Inflammatory macrophage treated with lipopolysaccharide for 1 hour (primary cell): ENCODE data around the gene UBE2R2.
"Not testable (repeated sequence)": the region's sequence is repeated elsewhere in the genome, so short reads cannot be mapped to it uniquely, and the experiment has no call there.

Experiments used
- DNase-seq, 2 donors: peaks; one replicate each; pipeline ENCODE4 v3.0.0-alpha.2; 2020 to 2022

The UBE2R2 gene

DNA sequence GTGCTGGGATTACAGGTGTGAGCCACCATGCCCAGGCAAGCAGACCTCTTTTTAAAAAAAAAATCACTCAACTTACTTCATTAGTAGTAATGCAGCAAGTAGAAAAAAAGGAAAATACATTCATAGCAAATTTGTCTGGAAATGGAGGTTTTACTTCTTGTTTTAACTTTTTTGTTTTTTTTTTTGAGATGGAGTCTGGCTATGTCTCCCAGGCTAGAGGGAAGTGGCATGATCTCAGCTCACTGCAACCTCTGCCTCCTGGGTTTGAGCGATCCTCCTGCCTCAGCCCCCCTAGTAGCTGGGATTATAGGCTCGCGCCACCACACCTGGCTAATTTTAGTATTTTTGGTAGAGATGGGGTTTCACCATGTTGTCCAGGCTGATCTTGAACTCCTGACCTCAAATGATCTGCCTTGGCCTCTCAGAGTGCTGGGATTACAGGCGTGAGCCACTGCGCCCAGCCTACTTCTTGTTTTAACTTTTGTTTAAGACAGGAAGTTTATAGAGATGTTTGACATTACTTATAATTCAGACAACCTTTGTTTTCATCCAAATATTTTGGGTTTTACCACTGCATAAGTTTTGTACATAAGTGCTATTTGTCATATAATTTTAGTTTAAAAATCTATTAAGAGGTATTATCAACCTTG, 26.5 kb downstream of the UBE2R2 start:
- DNase-seq, result peak; percentile 28 to 52

DNA sequence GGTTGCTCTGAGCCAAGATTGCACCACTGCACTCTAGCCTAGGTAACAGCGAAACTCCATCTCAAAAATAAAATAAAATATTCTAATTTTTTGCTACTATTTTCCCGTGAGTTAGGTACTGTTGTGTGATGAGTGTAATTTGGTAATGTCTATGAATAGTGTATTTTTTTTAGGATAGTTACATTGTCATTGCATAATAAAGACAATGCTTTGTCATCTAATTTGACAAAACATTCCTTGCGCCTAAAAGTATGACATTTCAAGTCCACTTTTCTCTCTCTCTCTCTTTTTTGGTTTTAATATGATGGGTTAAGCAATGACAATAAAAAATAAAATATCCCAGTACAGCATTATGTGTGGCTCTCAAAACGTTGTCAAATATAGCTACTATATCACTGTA, 29.3 kb downstream of the UBE2R2 start:
- peak in 1 of 2 donors; percentile 15 for DNase-seq

DNA sequence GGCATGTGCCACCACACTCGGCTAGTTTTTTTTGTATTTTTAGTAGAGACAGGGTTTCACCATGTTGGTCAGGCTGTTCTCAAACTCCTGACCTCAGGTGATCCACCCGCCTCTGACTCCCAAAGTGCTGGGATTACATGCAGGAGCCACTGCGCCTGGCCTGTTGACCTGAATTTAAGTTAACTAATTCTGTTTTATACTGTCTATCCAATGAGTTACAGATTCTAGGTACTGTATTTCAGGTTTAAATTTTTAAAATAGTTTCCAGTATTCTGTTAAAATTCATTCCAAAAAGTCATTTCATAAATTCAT, 30.9 kb downstream of the UBE2R2 start:
- not testable (repeated sequence) for DNase-seq

DNA sequence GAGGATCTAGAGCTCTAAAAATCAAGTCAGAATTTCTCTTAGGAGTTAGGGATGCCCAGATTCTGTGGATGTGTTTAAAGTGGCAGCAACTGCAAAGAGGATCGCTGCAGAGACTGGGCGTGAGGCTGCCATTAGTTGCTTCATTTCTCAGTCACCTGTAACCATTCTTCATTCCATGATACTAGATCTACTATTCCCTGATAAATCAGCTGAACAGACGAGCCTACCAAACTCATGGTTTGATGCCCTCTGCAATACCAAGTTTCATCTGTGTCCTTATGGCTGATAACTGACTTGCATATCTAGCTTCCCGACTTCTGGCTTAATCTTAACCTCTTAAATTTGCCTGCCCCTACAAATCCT, 33.3 kb downstream of the UBE2R2 start:
- no peak for DNase-seq

DNA sequence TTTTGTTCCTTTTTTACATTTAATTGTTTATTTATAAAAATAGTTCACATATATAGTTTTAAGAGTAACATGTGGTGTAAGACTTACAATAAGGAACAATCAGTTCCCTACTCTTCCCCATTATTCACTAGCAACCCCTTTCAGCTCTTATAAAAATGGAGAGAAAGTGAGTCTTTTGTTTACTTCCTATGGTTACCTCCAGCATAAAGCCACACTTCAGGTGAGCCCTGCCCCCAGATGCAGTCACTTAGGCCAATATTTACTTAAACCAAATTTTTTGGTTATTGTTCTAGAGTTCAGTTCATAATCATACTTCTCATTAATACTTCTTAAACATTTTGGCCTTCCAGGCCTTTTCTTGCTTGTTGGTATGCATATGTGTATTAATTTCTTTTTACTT, 33.7 kb downstream of the UBE2R2 start:
- DNase-seq, result no peak

DNA sequence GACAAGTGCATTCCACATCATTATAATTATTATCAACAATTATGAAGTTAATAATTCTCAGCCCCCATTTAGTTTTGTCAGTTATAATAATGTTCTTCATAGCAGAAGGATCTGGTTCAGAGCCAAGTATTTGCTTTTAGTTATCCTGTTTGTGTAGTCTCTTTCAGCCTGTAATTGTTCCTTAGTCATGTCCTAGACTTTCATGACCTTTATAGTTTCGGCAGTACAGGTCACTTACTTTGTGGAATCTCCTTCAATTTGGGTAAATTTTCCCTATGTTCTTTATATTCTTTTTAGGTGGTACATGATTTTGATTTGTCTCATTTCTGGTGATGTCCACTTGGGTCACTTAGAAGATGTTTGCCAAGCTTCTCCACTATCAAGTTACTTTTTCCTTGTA, 34.3 kb downstream of the UBE2R2 start:
- DNase-seq, result no peak

DNA sequence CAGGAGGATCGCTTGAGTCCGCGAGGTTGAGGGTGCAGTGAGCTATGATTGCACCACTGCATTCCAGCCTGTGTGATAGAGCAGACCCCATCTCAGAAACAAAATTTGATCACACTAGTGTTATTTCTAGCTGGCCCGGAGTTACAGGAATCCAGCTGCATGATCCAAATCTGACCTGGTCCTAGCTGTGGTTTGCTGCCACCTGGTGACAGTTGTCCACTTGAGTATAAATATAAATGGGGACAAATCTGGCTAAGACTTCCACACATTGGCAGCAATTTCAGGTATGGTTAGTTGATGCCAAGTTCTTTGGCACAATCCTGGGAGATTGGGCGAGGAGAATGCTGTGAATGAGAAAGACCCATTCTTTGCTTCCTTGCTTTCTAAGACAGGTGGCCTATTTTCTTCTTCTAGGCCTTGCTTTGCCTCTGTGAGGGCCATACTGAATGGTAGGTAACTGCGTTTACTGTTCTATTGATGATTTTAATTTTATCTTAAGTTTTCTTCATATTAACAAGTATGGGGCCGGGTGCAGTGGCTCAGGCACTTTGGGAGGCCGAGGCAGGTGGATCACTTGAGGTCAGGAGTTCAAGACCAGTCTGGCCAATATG, 35.4 kb downstream of the UBE2R2 start:
- peak; percentile 41 to 78 for DNase-seq

DNA sequence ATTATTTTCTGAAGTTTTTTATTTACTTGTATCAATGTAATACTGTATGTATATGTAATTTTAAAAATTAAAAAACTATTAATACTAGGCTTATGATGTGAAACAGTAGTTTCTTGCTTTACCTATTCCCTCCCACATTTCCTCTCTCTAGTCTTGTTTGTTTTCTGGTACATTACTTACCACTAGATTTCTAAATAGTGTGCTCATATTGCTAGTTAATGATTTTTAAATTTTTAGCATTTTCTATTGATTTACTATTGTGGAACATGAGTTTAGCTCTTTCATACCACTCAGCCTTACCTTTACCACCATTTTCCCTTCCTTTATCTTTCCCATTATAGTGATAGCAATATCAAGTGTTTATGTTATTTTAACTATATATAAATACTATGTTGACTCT, 39.3 kb downstream of the UBE2R2 start:
- no peak for DNase-seq

DNA sequence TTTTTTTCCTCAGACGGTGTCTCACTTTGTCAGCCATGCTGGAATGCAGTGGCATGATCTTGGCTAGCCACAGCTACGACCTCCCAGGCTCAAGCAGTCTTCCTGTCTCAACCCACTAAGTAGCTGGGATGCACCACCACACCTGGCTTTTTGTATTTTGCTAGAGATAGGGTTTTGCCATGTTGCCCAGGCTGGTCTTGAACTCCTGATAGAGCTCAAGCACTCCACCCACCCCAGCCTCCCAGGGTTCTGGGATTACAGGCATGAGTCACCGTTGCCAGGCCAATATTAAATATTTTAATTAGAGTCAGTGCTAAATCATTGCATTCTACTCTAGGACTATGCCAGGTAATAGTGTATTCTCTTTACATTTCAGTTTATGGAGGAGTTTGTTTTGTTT, 41.5 kb downstream of the UBE2R2 start:
- no peak for DNase-seq

DNA sequence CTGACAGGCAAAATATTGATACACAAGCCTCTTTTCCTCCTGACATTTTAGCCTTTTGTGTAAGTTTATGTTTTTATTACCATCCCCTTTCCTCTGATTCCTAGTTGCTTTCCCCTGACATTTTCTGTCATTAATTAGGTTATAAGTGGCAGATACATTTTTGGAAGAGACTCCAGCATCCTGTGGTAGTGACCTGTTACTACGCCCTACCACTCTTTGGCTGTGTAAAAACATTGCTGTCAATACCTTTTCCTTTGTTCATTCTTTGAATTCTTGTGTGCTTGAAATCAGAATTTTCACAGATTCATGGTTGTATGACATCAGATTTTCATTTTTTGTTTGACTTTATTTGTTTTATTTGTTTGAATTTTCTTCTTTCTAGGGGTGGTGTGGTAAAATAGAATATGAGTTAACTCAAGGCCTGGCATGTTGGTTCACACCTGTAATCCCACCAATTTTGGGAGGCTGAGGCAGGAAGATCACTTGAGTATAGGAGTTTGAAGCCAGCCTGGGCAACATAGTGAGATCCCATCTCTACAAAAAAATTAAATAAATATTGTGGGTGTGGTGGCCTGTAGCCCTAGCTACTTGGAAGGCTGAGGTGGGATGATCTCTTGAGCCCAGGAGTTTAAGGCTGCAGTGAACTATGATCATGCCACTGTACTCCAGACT, 43.4 kb downstream of the UBE2R2 start:
- DNase-seq, result no peak

DNA sequence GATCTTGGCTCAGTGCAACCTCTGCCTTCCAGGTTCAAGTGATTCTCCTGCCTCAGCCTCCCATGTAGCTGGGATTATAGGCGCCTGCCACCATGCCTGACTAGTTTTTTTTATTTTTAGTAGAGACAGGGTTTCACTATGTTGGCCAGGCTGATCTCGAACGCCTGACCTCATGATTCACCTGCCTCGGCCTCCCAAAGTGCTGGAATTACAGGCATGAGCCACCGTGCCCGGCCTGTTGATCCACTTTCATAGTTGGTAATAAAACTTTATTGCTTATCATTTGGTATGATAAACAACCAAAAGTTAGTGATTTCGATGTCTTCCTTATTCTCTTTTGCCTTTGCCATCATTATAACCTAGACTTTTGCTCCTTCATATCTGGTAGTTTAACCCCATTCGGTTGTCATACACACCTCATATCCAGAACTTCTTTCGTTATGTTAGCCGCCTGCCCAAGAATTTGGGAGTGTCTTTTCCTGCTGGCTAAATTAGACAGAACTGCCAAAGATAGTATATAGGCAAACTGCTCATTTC, 45.0 kb downstream of the UBE2R2 start:
- no peak for DNase-seq

DNA sequence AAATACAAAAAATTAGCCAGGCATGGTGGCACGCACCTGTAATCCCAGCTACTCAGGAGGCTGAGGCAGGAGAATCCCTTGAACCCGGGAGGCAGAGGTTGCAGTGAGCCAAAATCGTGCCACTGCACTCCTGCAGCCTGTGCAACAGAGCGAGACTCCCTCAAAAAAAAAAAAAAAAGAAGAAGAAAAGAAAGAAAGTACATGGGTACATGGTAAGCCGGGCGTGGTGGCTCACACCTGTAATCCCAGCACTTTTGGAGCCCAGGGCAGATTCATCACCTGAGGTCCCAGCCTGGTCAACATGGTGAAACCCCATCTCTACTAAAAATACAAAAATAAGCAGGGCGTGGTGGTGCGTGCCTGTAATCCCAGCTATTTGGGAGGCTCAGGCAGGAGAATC, 46.1 kb downstream of the UBE2R2 start:
- not testable (repeated sequence) for DNase-seq

DNA sequence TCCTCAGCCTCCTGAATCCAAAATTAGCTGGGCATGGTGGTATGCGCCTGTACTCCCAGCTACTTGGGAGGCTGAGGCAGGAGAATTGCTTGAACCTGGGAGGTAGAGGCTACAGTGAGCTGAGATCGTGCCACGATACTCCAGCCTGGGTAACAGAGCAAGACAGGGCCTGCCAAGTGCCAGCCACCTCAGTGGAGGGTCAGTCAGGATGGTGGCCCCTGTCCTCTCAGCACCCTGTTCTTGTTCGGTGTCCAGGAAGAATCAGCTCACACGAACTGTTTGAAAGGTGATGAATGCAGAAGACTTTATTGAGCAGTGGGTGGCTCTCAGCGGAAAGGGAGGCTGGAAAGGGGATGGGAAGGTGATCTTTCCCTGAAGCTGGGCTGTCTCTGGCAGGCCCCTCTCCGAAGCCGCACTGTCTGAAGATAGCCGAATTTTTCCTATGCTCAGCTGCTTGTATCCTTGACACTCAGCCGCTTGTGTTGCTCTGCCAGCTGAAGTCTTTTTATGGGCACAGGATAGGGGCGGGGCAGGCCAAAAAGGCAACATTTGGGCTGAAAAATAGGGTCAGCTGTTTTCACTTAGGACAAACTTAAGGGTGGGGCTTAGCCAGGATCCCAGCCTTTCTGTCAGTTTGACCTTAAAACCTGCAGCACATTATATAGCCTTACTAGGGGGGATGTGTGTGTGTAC, 50.9 kb downstream of the UBE2R2 start:
- DNase-seq, result no peak

DNA sequence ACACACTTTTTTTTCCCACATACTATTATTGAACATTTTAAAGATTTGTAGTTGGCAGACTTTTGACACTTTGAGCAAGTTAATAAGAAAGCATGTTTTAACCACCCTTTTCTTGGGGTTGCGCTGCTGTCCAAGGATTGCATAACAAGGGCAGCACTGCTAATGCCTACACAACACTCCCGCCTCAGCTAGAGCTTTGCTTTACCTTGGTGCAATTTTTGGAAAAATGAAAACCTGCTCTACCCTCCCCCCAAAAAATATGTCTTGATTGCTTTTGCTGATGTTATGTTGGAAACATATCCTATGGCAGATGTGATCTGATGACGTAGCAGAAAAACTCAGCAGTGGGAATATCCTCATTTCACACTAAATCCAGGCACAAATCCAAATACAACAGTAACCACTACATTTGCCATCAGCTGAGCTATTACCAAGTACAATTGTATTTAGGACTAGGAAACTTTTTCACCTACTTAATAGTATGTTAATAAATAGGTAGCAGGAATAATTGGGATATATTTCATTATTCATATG, 51.5 kb downstream of the UBE2R2 start:
- no peak for DNase-seq

DNA sequence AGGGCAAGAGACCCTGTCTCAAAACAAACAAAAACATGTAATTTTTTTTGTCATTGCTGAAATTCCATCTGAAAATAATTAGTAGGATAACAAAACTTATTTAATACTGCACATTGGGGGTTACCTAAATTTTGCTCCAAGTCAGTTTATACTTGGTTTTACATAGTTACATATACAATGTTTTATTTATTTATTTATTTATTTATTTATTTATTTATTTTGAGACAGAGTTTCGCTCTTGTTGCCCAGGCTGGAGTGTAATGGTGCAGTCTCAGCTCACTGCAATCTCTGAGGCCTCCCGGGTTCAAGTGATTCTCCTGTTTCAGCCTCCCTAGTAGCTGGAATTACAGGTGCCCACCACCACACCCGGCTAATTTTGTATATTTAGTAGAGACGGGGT, 52.3 kb downstream of the UBE2R2 start:
- DNase-seq, result not testable (repeated sequence)

DNA sequence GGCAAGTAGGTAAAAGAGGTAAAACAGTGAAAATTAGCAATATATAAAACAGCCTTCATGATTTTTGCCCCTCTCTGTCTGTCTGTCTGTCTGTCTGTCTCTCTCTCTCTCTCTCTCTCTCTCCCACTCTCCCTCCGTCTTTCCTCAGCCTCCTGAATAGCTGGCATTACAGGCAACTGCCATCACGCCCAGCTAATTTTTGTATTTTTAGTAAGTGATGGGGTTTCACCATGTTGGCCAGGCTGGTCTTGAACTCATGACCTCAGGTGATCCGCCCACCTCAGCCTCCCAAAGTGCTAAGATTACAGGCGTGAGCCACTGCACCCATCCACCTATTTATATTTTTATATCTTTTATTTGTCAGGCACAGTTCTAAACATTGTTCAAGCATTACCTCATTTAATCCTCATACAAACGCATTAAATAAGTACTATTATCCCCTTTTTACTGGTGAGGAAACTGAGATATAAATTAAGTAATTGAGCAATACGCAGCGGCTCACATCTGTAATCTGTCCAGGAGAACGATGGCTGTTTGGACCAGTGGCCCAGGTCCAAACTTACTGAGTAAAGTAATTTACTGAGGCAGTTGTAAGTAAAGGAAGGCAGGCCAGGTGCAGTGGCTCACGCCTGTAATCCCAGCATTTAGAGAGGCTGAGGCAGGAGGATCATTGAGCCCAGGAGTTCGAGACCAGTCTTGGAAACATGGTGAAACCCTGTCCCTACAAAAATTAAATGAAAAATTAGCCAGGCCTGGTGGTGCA, 60.9 kb downstream of the UBE2R2 start:
- DNase-seq, result no peak

DNA sequence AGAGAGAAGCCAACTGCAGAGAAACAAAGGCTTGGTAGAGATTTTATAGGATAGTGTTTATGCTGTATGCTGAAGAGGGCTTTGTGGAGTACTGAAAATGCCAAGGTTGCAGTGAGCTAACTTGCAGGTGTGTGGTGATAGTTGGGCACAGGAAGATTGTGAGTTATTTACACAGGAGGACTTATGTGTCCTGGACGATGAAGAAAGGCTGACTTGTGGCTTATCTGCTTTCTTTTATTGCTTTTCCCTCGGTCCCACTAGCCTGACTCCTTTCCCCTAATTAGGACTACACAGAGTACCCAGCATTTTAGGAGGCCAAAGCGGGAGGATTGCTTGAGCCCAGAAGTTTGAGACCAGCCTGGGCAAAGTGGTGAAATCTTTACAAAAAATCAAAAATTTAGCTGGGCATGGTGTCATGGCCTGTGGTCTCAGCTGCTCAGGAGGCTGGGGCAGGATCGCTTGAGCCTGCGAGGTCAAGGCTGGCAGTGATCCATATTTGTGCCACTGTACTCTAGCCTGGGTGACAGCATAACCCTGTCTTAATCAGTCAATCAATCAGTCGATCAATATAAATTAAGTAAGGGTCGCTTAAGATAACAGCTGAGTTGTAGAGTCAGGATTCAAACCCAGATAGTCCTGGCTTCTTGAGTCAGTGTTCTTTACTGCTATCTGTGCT, 61.9 kb downstream of the UBE2R2 start:
- DNase-seq, result no peak

DNA sequence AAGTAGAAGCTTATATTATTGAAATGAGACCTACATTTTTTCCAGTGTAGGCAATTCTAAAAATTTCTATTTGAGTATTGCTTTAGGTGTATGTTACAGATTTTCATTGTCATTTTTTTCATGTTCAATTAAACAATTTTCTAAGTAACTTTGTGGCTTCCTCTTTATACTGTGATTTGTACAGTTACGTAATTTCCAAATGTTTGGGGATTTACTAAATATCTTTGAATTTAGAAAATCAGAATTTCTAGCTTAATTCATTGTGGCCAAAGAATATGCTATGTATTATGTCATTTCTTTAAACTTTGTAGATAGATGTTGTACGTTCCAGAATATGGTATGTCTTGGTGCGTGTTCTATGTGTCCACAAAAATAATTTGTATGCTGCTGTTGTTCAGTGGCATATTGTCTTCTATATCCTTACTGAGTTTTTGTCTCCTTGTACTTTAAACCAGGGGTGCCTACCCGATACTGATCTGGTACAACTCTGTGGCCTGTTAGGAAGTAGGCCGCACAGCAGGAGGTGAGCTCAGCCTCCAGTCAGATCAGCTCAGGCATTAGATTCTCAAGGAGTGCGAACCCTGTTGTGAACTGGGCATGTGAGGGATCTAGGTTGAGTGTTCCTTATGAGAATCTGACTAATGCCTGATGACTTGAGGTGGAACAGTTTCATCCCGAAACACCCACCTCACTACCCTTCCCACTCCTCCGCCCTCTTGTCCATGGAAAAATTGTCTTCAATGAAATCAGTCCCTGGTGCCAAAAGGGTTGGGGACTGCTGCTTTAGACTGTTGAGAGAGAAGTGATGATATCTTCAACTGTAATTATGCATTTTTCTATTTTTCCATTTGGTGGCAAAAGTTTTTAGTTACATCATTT, 63.5 kb downstream of the UBE2R2 start:
- DNase-seq, result peak; percentile 44 to 65

DNA sequence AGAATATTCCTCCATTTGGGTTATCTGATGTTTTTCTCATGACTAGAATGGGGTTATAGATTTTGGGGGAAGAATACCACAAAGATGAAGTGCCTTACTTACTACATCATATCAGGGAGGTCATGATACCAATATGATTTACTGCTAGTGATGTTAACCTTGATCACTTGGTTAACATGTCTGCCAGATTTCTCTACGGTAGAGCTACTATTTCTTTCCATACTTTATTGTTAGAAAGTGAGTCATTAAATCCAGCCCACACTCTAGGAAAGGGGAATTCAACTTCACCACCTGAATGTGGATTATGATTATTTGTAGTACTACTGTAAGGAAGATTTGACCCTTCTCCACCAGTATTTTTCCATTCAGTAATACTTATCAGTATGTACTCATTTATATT, 64.7 kb downstream of the UBE2R2 start:
- peak in 1 of 2 donors; percentile 25 for DNase-seq

DNA sequence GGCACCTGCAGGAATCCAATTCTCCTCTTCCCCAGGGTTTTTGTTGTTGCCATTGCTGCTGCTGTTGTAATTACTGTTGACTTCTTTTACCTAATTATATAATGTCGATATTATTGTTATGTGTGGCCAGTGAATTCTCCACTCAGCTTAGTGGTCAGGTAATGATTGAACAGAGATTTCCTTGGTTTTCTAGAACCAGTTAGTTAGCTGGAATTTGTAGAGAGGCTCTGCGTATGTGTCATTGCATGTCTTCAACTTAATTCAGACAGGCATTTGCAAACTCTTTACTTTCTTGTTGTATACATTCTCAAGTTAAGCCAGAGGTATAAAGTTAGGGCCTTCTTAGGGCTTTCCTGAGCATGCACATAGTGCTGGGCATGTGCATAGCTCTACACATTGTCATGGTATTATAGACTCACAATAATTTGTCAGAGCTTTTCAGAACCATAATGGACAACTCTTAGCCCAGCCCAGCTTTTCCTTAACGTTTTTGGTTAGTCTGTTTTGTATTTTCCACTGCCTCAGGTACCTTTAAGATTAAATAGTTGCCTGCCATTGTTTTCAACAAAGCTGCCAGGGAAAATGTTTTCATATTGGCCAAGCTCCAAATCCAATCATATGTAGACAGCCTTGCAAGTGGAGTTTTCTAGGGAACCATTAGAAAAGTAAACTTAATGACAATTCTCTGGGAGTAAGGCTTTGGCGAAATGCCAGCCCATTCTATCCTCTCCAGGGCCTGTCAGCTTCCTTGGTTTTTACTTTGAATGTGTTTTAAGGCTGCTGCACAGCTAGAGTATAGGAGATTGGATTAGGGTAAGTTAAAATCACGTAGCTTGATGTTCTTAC, 68.1 kb downstream of the UBE2R2 start:
- DNase-seq, result no peak
